Measurements from ENCODE around the gene SSBP3.

DNA sequence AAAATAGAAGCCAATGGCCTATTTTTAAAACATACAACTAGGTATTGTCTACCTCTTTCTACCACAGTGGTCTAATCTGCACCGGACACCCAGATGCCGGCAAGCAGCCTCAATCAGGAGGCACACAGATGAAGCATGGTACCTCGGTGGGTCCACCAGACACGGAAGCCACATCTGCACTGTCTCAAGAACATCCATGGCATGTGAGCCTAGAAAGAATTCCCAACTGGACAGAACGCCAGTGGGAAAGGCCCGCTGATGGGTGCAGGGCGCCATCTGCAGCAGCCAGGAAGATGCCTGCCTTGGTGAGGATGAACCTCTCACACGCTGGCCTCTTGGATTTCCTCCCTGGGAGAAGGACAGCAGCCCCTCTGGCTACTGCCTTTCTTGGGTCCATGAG is 126.7 kb downstream of the SSBP3 start:
- TF ChIP-seq EZH2 (IDR thresholded peaks at IDR 0.05; ENCODE audit: insufficient read depth, poor library complexity, severe bottlenecking) (no peak), EZH2phosphoT487 (IDR thresholded peaks at IDR 0.05; ENCODE audit: insufficient read depth, low read depth) (no peak)
